B cell (primary cell): ENCODE measurements around the gene TUBA8.

Experiments used
- CTCF ChIP-seq: fragments of 200-600 bp; IDR thresholded peaks from one replicate; pipeline ENCODE4 v1.8.0; 2022; ENCODE audit warnings: antibody characterized with exemption, mild to moderate bottlenecking
- EZH2 ChIP-seq: IDR thresholded peaks from 2 replicates; pipeline ENCODE4 v1.6.1; 2012; ENCODE audit warnings: borderline replicate concordance, low read depth, mild to moderate bottlenecking, moderate library complexity, low read length; ENCODE audit not compliant: insufficient read depth, poor library complexity, severe bottlenecking

- TF ChIP-seq EZH2 (no peak), CTCF (no peak)
These were observed 26.1 kb downstream of the TUBA8 start for GRCh38 chr22:18136563-18137320.
